HG03457 (cell line): Measurements from ENCODE around the gene ZNF277.

Source experiments
- ATAC-seq: cut with Tn5 transposase; IDR thresholded peaks from one replicate; pipeline ENCODE4 v1.9.1; 2021; ENCODE audit warnings: moderate number of reproducible peaks; ENCODE audit not compliant: unreplicated experiment

The ZNF277 gene

GRCh38 chr7:112206991-112207592 lies 597 bp downstream of the ZNF277 start:
- no peak for ATAC-seq

- no peak for ATAC-seq
These were observed 1.3 kb downstream of the ZNF277 start for GRCh38 chr7:112207765-112208164.

GRCh38 chr7:112211348-112211907 lies 4.9 kb downstream of the ZNF277 start:
- ATAC-seq = no peak

GRCh38 chr7:112212571-112212970 lies 6.1 kb downstream of the ZNF277 start:
- ATAC-seq = no peak

- ATAC-seq = no peak
These were observed 7.2 kb downstream of the ZNF277 start for GRCh38 chr7:112213735-112214134.

GRCh38 chr7:112214268-112214667 lies 7.8 kb downstream of the ZNF277 start:
- no peak for ATAC-seq

- ATAC-seq = no peak
These were observed 8.4 kb downstream of the ZNF277 start for GRCh38 chr7:112214883-112215282.

GRCh38 chr7:112215787-112216186 lies 9.3 kb downstream of the ZNF277 start:
- no peak for ATAC-seq

GRCh38 chr7:112220877-112221434 lies 14.5 kb downstream of the ZNF277 start:
- no peak for ATAC-seq

- ATAC-seq = no peak
These were observed 16.8 kb downstream of the ZNF277 start for GRCh38 chr7:112223310-112223709.

GRCh38 chr7:112224186-112224585 lies 17.7 kb downstream of the ZNF277 start:
- ATAC-seq = no peak

GRCh38 chr7:112225006-112225405 lies 18.5 kb downstream of the ZNF277 start:
- ATAC-seq = no peak

GRCh38 chr7:112226701-112227276 lies 20.3 kb downstream of the ZNF277 start:
- ATAC-seq = no peak

GRCh38 chr7:112228632-112229031 lies 22.1 kb downstream of the ZNF277 start:
- ATAC-seq = no peak

GRCh38 chr7:112232212-112232978 lies 25.9 kb downstream of the ZNF277 start:
- ATAC-seq = no peak

- no peak for ATAC-seq
These were observed 26.7 kb downstream of the ZNF277 start for GRCh38 chr7:112233048-112233697.

- ATAC-seq = no peak
These were observed 27.7 kb downstream of the ZNF277 start for GRCh38 chr7:112234147-112234546.

- no peak for ATAC-seq
These were observed 30.1 kb downstream of the ZNF277 start for GRCh38 chr7:112236597-112236996.

- ATAC-seq = no peak
These were observed 31.8 kb downstream of the ZNF277 start for GRCh38 chr7:112238330-112238729.

GRCh38 chr7:112238852-112239610 lies 32.5 kb downstream of the ZNF277 start:
- ATAC-seq = no peak
